A549 (cell line): ENCODE measurements around the gene TMEM272.

Experiments
- CEBPB ChIP-seq, 2 experiments: fragments of >200 bp in 1 of 2; sonication (Bioruptor Twin) in 1 of 2; formaldehyde crosslinking in 1 of 2; IDR thresholded peaks; 2 replicates each; pipeline ENCODE4 v1.6.1; 2012 to 2016
- EP300 ChIP-seq, 2 experiments: fragments of >200 bp; sonication (Bioruptor Twin); formaldehyde crosslinking; IDR thresholded peaks; 2 replicates in 1 of 2; 3 replicates in 1 of 2; pipeline ENCODE4 v1.6.1; 2016 to 2017
- JUN ChIP-seq, 2 experiments: fragments of >200 bp; sonication (Bioruptor Twin); formaldehyde crosslinking; IDR thresholded peaks; 2 replicates in 1 of 2; 3 replicates in 1 of 2; pipeline ENCODE4 v1.6.1; 2016 to 2017
- KDM5A ChIP-seq: fragments of 200-600 bp; sonication (generic); IDR thresholded peaks from 2 replicates; pipeline ENCODE4 v1.6.1; 2016; ENCODE audit warnings: antibody characterized with exemption, mild to moderate bottlenecking
- MAFK ChIP-seq: fragments of 450-650 bp; IDR thresholded peaks from 2 replicates; pipeline ENCODE4 v1.6.1; 2014; ENCODE audit not compliant: partially characterized antibody
- MAZ ChIP-seq: fragments of 150-350 bp; IDR thresholded peaks from 2 replicates; pipeline ENCODE4 v1.6.1; 2014; ENCODE audit warnings: antibody characterized with exemption, low read depth, low read length, borderline replicate concordance
- MYC ChIP-seq: IDR thresholded peaks from 2 replicates; pipeline ENCODE4 v1.6.1; 2012; ENCODE audit warnings: mild to moderate bottlenecking, inconsistent platforms, low read length, improper control_type of control experiment, borderline replicate concordance
- POLR2A ChIP-seq: IDR thresholded peaks from 2 replicates; pipeline ENCODE4 v1.6.1; 2012; ENCODE audit warnings: mild to moderate bottlenecking, low read length
- RAD21 ChIP-seq, 2 experiments: fragments of >200 bp in 1 of 2; sonication (Bioruptor Twin) in 1 of 2; formaldehyde crosslinking in 1 of 2; IDR thresholded peaks in 1 of 2; conservative IDR thresholded peaks in 1 of 2; 2 replicates in 1 of 2; 3 replicates in 1 of 2; pipeline ENCODE4 v1.6.1; 2012 to 2018; ENCODE audit warnings: inconsistent platforms in 1 of 2
- TF ChIP-seq, protein P1 (sequence below): fragments of >200 bp; sonication (Bioruptor Twin); formaldehyde crosslinking; IDR thresholded peaks from 3 replicates; pipeline ENCODE4 v1.5.1; 2016
- TF ChIP-seq, protein P2 (sequence below): IDR thresholded peaks from 2 replicates; pipeline ENCODE4 v1.6.1; 2012
- TF ChIP-seq, protein P3 (sequence below): fragments of 200-600 bp; sonication (generic); IDR thresholded peaks from 2 replicates; pipeline ENCODE4 v1.6.1; 2016; ENCODE audit warnings: antibody characterized with exemption, mild to moderate bottlenecking, moderate library complexity
- TF ChIP-seq, protein P4 (sequence below): fragments of 450-650 bp; IDR thresholded peaks from 2 replicates; pipeline ENCODE4 v1.6.1; 2014; ENCODE audit warnings: antibody characterized with exemption

DNA sequence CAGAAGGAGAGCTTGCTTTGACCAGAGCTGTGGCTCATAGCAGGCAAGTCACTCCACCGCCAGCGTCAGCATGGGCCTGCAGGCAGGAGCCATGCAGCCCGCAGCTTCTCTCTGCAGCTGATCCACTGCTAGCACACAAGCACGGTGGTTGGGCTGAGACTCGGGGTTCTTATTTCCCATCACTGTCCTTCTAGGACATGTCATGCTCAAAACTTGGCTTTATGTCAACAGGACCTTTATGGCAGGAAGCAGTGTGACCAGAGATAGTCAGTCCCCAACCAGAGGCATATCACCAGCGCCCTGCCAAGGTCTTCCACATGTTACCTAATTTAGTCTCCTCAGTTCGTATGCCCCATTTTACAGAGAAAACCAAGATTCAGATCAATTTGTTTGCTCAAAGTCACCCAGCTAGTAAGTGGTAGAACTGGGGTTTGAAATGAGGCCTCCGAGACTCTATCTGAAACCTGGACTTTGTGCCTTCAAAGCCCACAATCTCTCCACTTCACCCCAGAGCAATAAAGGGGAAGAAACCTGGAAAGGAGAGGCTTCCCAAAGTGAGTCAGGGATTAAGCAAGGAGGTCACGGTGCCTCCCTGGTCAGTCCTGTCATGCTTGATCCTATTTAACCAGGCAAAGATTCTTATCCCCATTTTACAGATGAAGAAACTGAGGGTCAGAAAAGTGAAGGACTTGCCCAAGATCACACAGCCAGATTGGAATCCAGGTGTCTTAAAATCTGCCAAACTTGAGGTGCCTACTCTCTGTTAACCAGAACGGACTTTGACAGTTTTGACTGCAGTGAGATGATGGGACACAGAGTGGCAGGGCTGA is 5.1 kb downstream of the TMEM272 start:
- TF ChIP-seq MAFK: no peak
- TF ChIP-seq, protein P1, sequence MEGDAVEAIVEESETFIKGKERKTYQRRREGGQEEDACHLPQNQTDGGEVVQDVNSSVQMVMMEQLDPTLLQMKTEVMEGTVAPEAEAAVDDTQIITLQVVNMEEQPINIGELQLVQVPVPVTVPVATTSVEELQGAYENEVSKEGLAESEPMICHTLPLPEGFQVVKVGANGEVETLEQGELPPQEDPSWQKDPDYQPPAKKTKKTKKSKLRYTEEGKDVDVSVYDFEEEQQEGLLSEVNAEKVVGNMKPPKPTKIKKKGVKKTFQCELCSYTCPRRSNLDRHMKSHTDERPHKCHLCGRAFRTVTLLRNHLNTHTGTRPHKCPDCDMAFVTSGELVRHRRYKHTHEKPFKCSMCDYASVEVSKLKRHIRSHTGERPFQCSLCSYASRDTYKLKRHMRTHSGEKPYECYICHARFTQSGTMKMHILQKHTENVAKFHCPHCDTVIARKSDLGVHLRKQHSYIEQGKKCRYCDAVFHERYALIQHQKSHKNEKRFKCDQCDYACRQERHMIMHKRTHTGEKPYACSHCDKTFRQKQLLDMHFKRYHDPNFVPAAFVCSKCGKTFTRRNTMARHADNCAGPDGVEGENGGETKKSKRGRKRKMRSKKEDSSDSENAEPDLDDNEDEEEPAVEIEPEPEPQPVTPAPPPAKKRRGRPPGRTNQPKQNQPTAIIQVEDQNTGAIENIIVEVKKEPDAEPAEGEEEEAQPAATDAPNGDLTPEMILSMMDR: no peak
- TF ChIP-seq, protein P2, sequence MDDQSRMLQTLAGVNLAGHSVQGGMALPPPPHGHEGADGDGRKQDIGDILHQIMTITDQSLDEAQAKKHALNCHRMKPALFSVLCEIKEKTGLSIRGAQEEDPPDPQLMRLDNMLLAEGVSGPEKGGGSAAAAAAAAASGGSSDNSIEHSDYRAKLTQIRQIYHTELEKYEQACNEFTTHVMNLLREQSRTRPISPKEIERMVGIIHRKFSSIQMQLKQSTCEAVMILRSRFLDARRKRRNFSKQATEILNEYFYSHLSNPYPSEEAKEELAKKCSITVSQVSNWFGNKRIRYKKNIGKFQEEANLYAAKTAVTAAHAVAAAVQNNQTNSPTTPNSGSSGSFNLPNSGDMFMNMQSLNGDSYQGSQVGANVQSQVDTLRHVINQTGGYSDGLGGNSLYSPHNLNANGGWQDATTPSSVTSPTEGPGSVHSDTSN: no peak
- no peak for TF ChIP-seq RAD21 (conservative IDR thresholded peaks at IDR 0.05 in 1 of 2, IDR thresholded peaks at IDR 0.05 in 1 of 2)
- TF ChIP-seq, protein P3, sequence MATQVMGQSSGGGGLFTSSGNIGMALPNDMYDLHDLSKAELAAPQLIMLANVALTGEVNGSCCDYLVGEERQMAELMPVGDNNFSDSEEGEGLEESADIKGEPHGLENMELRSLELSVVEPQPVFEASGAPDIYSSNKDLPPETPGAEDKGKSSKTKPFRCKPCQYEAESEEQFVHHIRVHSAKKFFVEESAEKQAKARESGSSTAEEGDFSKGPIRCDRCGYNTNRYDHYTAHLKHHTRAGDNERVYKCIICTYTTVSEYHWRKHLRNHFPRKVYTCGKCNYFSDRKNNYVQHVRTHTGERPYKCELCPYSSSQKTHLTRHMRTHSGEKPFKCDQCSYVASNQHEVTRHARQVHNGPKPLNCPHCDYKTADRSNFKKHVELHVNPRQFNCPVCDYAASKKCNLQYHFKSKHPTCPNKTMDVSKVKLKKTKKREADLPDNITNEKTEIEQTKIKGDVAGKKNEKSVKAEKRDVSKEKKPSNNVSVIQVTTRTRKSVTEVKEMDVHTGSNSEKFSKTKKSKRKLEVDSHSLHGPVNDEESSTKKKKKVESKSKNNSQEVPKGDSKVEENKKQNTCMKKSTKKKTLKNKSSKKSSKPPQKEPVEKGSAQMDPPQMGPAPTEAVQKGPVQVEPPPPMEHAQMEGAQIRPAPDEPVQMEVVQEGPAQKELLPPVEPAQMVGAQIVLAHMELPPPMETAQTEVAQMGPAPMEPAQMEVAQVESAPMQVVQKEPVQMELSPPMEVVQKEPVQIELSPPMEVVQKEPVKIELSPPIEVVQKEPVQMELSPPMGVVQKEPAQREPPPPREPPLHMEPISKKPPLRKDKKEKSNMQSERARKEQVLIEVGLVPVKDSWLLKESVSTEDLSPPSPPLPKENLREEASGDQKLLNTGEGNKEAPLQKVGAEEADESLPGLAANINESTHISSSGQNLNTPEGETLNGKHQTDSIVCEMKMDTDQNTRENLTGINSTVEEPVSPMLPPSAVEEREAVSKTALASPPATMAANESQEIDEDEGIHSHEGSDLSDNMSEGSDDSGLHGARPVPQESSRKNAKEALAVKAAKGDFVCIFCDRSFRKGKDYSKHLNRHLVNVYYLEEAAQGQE: no peak
- no peak for TF ChIP-seq EP300 (IDR thresholded peaks at IDR 0.05)
- TF ChIP-seq, protein P4, sequence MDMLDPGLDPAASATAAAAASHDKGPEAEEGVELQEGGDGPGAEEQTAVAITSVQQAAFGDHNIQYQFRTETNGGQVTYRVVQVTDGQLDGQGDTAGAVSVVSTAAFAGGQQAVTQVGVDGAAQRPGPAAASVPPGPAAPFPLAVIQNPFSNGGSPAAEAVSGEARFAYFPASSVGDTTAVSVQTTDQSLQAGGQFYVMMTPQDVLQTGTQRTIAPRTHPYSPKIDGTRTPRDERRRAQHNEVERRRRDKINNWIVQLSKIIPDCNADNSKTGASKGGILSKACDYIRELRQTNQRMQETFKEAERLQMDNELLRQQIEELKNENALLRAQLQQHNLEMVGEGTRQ: no peak
- TF ChIP-seq POLR2A: no peak
- TF ChIP-seq KDM5A: no peak
- TF ChIP-seq MYC: no peak
- no peak for TF ChIP-seq JUN (IDR thresholded peaks at IDR 0.05)
- TF ChIP-seq MAZ: no peak
- TF ChIP-seq CEBPB (IDR thresholded peaks at IDR 0.05): no peak
